Endothelial cell of hepatic sinusoid (primary cell): Measurements from ENCODE around the gene SAMD11.

Experiments used
- in situ Hi-C: cut with HindIII; loops from 2 replicates; pipeline ENCODE4 v1.10.0; 2017; ENCODE audit warnings: low sequenced_read_pairs

The SAMD11 gene

DNA sequence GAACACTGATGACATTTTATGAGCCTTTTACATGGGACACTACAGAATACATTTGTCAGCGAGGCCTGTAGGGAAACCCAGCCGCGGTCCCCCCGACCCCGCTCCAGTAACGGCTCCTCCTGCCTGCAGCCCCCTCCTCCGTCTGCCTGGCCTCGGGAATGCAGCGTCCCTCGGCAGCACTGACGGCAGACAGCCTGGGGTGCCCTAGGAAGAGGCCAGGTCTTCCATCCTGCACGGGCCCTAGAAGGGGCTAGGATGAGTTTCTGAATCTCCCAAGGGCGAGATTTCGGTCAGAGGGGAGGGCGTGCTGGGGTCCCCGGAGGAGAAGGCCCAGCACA, 8.4 kb downstream of the SAMD11 start:
- in situ Hi-C loops, result no loop called here

- in situ Hi-C loops, result no loop called here
These were observed 9.3 kb downstream of the SAMD11 start for GRCh38 chr1:932776-933602.

DNA sequence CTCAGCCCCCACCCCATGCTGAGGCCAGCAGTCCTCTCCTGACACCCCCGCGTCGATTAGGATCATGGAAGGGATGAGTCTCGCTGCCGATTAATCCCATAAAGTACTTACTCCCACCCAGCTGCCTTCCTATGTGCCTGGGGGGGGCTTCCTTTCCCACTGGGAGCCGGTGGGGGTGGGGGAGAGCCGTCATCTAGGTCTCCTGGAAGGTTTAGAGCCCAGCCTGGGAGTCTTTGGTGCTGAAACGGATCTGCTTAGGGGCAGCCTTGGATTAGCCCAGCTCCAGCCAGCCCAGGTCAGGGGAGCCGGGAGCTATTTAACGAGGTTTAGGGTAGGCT, 9.8 kb downstream of the SAMD11 start:
- in situ Hi-C loops, result no loop called here

GRCh38 chr1:934991-935750, 11.4 kb downstream of the SAMD11 start:
- in situ Hi-C loops, result no loop called here

GRCh38 chr1:935751-936231, 12.1 kb downstream of the SAMD11 start:
- in situ Hi-C loops, result no loop called here

DNA sequence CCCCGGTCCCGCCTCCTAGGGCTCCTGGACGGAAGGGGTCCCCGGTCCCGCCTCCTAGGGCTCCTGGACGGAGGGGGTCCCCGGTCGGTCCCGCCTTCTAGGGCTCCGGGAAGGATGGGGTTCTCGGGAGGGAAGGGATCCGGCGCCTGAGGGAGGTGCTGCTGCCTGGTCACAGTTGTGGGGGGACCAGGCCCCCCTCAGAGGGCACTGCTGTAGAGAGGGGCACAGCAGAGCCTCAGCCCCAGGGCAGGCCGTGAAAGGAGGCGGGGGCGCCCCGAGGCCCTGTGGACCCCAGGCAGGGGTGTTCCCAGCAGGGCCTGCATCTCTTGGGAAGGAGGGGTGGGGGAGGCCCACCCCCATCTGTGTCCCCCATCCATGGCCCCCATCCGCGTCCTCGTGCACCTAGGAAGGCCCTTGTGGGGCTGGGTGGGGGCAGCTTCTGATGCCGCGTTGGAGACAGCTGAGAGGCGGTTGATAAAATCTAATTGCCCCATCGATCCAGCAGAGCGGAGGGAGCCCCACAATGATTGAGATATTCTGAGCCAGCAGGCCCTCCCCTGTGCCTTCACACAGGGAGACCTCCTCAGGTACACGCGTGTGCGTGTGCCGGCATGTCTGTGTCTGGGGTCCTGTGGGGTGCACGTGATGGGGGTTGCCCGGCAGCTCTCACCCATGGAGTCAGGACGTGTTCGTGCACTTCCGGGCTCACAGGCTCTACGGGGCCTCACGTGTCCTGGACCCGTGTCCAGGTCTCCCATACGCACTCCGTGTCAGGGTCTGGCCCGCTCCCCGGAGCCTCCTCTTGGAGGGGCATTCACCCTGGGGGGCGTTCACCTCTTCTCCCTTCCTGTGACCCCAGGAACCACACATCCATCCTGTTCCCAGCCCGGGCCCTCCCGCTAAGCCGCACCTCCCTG, 12.9 kb downstream of the SAMD11 start:
- in situ Hi-C loops, result no loop called here

- in situ Hi-C loops, result no loop called here
These were observed 13.8 kb downstream of the SAMD11 start for GRCh38 chr1:937521-937920.

- in situ Hi-C loops, result no loop called here
These were observed 14.5 kb downstream of the SAMD11 start for GRCh38 chr1:938088-938683.

- in situ Hi-C loops, result no loop called here
These were observed 15.2 kb downstream of the SAMD11 start for GRCh38 chr1:938711-939489.

- in situ Hi-C loops, result no loop called here
These were observed 15.9 kb downstream of the SAMD11 start for GRCh38 chr1:939511-940106.

DNA sequence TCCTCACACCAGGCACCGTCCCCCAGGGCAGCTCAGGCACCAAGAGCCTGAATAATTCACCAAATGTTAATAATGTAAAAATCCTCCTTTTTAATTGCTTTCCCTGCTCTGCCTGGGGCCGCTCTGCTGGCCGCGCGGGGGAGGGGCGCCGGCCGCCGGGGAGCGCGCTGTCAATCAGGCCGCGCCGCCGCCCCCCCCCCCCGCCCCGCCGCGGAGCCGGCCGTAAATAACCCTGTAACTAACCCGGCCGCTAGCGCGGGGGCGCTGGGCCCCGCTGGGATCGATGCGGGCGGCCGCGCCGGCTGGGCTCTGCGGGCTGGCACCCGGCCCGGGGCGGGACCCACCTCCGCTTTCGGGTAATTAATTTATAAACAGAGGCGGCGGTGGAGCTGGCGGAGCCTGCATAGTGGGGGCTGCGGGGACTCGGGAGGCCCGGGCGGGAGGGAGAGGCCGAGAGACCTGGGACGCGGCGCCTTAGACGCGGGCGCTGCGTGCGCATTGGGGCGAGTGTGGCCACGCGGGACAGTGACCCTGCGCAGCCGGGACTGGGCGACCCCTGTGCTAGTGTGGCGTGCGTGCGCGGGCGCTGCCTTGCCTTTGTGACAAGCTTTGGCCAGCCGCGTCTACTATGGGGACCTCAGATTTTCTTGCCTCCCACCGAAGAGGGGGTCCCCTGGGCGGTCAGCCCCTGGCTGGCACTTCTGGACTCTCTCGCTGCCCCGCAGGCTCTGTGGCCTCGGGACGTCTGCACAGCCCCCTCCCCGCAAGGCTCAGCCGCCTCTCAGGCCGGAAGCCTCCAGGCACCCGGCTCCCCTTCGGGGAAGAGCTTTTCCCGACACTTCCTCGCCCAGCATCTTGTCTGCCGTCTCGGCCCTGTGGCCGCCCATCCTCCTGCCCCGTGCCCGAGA, 16.6 kb downstream of the SAMD11 start:
- in situ Hi-C loops, result no loop called here

DNA sequence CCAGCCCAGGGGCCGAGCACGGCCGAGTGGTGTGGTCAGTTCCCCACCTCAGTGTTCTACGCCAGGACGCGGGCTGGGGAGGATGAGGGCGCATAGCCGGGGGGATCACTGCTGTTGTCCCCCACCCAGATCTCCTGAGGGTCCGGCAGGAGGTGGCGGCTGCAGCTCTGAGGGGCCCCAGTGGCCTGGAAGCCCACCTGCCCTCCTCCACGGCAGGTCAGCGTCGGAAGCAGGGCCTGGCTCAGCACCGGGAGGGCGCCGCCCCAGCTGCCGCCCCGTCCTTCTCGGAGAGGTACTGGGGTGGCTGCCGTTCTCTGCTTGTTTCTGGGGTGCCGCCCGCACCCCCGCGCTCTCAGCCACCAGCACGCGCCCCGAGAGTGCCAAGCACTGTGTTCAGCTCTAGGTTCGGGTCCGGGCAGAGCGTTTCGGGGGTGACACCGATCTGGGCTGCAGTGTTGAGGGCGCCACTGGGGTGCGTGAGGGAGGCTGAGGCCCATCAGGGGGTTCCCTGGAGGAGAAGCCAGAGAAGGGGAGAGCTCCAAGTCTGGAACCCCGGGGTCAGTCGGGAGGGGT, 17.4 kb downstream of the SAMD11 start:
- in situ Hi-C loops, result no loop called here

DNA sequence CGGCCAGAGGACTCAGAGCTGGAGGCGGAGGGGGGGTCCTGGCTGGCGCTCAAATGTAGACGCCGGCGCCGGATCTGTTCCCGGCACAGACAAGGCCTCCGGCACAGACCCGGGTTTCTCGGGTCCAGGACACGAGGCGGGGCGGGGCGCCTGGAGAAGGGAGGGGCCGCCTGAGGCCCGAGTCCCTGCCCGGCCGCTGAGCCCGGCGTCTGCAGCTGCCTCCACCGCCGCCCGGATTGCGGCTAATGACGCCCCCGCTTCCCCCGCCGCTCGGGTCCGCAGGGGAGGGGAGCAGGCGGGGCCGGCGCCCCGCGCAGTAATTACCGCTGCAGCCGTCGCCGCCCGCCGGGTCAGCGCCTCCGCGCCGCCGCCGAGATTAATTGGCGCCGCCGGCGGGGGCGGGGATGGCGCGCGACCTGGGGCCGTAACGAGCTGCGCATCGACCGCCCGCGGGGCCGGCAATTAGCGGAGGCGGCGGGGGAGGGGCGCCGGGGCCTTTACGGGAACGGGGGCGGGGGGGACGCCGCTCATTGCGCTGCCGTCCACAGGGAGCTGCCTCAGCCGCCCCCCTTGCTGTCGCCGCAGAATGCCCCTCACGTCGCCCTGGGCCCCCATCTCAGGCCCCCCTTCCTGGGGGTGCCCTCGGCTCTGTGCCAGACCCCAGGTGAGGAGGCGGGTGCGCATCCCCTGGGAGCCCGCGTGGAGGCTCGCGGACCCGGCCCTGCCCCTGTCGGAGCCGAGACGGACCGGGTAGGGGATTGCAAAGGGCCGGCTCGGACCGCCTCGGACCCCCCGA, 18.1 kb downstream of the SAMD11 start:
- in situ Hi-C loops, result no loop called here

GRCh38 chr1:942411-942821, 18.7 kb downstream of the SAMD11 start:
- in situ Hi-C loops, result no loop called here

GRCh38 chr1:942864-943533, 19.3 kb downstream of the SAMD11 start:
- in situ Hi-C loops, result no loop called here

DNA sequence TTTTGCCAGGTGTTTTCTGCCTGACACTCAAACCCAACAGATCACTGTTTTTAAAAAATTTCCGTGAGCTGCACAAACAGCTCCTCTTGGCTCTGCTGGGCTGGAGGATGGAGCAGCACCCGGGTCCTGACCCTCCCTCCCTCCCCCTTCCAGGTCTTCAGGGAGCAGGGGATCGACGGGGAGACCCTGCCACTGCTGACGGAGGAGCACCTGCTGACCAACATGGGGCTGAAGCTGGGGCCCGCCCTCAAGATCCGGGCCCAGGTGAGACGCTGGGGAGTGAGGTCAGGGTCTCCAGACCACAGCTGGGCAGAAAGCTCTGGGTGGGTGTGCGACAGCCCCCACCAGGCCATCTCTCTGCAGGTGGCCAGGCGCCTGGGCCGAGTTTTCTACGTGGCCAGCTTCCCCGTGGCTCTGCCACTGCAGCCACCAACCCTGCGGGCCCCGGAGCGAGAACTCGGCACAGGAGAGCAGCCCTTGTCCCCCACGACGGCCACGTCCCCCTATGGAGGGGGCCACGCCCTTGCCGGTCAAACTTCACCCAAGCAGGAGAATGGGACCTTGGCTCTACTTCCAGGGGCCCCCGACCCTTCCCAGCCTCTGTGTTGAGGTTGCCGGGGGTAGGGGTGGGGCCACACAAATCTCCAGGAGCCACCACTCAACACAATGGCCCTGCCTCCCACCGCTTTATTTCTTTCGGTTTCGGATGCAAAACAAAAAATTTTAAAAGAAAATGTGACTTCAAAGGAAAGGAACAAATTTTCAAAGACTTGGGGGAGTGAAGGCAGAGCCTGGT, 20.0 kb downstream of the SAMD11 start:
- in situ Hi-C loops, result no loop called here
